Upper lobe of left lung (tissue), 4 donors: ENCODE results near the gene ADAM30.

Experiments
- POLR2AphosphoS5 ChIP-seq, 2 donors: sonication (generic); formaldehyde crosslinking; IDR thresholded peaks; one replicate each; pipeline ENCODE4 v1.5.1; 2017; ENCODE audit warnings: antibody characterized with exemption in 2 of 2
- TF ChIP-seq, protein P1 (sequence below), 6 experiments: fragments of 450-650 bp in 4 of 6; fragments of 200-600 bp in 2 of 6; sonication (generic) in 2 of 6; IDR thresholded peaks; one replicate each; pipeline ENCODE4 v1.5.1; 2016 to 2019; ENCODE audit warnings: antibody characterized with exemption in 6 of 6

DNA sequence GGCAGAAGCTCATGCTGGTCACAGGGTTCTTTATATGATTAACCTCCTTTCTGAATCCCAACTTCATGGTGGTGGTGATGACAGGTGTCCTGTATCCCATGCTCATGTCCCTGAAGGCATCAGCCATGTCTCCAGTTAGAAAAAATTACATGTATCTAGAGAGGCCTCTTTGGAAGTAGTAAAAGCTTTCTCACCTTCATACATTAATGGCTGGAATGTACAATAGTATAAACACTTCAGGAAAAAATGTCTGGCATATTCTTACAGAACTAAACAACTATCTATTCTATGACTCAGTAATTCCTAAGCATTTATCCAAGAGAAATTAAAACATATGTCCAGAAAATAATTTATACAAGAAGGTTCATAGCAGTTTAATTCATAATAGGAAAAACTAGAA is 34.0 kb downstream of the ADAM30 start:
- TF ChIP-seq, protein P1, sequence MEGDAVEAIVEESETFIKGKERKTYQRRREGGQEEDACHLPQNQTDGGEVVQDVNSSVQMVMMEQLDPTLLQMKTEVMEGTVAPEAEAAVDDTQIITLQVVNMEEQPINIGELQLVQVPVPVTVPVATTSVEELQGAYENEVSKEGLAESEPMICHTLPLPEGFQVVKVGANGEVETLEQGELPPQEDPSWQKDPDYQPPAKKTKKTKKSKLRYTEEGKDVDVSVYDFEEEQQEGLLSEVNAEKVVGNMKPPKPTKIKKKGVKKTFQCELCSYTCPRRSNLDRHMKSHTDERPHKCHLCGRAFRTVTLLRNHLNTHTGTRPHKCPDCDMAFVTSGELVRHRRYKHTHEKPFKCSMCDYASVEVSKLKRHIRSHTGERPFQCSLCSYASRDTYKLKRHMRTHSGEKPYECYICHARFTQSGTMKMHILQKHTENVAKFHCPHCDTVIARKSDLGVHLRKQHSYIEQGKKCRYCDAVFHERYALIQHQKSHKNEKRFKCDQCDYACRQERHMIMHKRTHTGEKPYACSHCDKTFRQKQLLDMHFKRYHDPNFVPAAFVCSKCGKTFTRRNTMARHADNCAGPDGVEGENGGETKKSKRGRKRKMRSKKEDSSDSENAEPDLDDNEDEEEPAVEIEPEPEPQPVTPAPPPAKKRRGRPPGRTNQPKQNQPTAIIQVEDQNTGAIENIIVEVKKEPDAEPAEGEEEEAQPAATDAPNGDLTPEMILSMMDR (IDR thresholded peaks at IDR 0.05): no peak
- TF ChIP-seq POLR2AphosphoS5 (IDR thresholded peaks at IDR 0.05): no peak
